GM10266 (cell line): Measurements from ENCODE around the gene SP100.
"Not testable (repeated sequence)": the region's sequence is repeated elsewhere in the genome, so short reads cannot be mapped to it uniquely, and the experiment has no call there.

ENCODE experiments used
- DNase-seq: peaks from one replicate; pipeline ENCODE4 v3.0.0; 2012; ENCODE audit errors: extremely low spot score
- CTCF ChIP-seq: IDR thresholded peaks from 2 replicates; pipeline ENCODE4 v1.5.1; 2012; ENCODE audit warnings: mild to moderate bottlenecking, low read depth; ENCODE audit not compliant: control insufficient read depth, insufficient read depth; ENCODE audit errors: missing control alignments

The SP100 gene

GRCh38 chr2:230403746-230404145 is 12.3 kb upstream of the SP100 start:
- TF ChIP-seq CTCF: no peak
- no peak for DNase-seq

GRCh38 chr2:230405824-230406223 is 10.2 kb upstream of the SP100 start:
- TF ChIP-seq CTCF: no peak
- DNase-seq: no peak

- TF ChIP-seq CTCF: no peak
These were observed 7.7 kb upstream of the SP100 start for GRCh38 chr2:230408244-230408842.

GRCh38 chr2:230409316-230409715 is 6.7 kb upstream of the SP100 start:
- DNase-seq: not testable (repeated sequence)

More at GRCh38 chr2:230408244-230408842, 7.7 kb upstream of the SP100 start:
- DNase-seq: no peak

GRCh38 chr2:230410263-230410662 is 5.7 kb upstream of the SP100 start:
- no peak for TF ChIP-seq CTCF

GRCh38 chr2:230410861-230411569 is 5.0 kb upstream of the SP100 start:
- no peak for DNase-seq
- no peak for TF ChIP-seq CTCF

More at GRCh38 chr2:230410263-230410662, 5.7 kb upstream of the SP100 start:
- DNase-seq: no peak

GRCh38 chr2:230411570-230412370 is 4.2 kb upstream of the SP100 start:
- peak; percentile 79 for DNase-seq

More at GRCh38 chr2:230411570-230412370, 4.2 kb upstream of the SP100 start:
- no peak for TF ChIP-seq CTCF
